GM12878 (cell line): ENCODE data around the gene CACNA2D3.

ENCODE experiments used
- EED ChIP-seq: sonication (generic); IDR thresholded peaks from 2 replicates; pipeline ENCODE4 v1.6.1; 2016; ENCODE audit warnings: antibody characterized with exemption, low read depth
- EP300 ChIP-seq, 2 experiments: fragments of 150-350 bp in 1 of 2; IDR thresholded peaks; 2 replicates each; pipeline ENCODE4 v1.6.1; 2011 to 2012; ENCODE audit warnings: low read depth in 2 of 2, low read length in 2 of 2, borderline replicate concordance in 1 of 2, improper control_type of control experiment in 1 of 2, inconsistent platforms in 1 of 2; ENCODE audit not compliant: control insufficient read depth in 1 of 2
- GABPA ChIP-seq: IDR thresholded peaks from 2 replicates; pipeline ENCODE4 v1.6.1; 2014; ENCODE audit warnings: antibody characterized with exemption, low read depth, mild to moderate bottlenecking, inconsistent platforms
- KDM1A ChIP-seq: fragments of 200-600 bp; sonication (generic); IDR thresholded peaks from 2 replicates; pipeline ENCODE4 v1.6.1; 2016; ENCODE audit warnings: borderline replicate concordance
- POLR2AphosphoS5 ChIP-seq: IDR thresholded peaks from 2 replicates; pipeline ENCODE4 v1.6.1; 2011; ENCODE audit warnings: mild to moderate bottlenecking, low read length, inconsistent platforms
- REST ChIP-seq: IDR thresholded peaks from 2 replicates; pipeline ENCODE4 v1.6.1; 2012; ENCODE audit warnings: mild to moderate bottlenecking, low read depth, low read length
- RFX5 ChIP-seq: IDR thresholded peaks from 2 replicates; pipeline ENCODE4 v1.6.1; 2011; ENCODE audit warnings: low read depth, low read length, improper control_type of control experiment
- SRF ChIP-seq, 2 experiments: IDR thresholded peaks; 2 replicates each; pipeline ENCODE4 v1.6.1; 2011; ENCODE audit warnings: low read depth in 2 of 2, low read length in 2 of 2, mild to moderate bottlenecking in 1 of 2, moderate library complexity in 1 of 2
- TAF1 ChIP-seq: IDR thresholded peaks from 2 replicates; pipeline ENCODE4 v1.6.1; 2011; ENCODE audit warnings: mild to moderate bottlenecking, low read depth, low read length, borderline replicate concordance
- TF ChIP-seq, protein P1 (sequence below), 3 experiments: IDR thresholded peaks in 2 of 3; conservative IDR thresholded peaks in 1 of 3; 2 replicates each; pipeline ENCODE4 v1.5.1; 2011; ENCODE audit warnings: low read depth in 3 of 3, low read length in 3 of 3, mild to moderate bottlenecking in 3 of 3, control low read depth in 2 of 3, moderate library complexity in 2 of 3, inconsistent platforms in 1 of 3, mixed read lengths in 1 of 3; ENCODE audit not compliant: control insufficient read depth in 2 of 3, insufficient read depth in 1 of 3; ENCODE audit errors: extremely low read depth in 1 of 3
- TF ChIP-seq, protein P2 (sequence below): fragments of 450-650 bp; IDR thresholded peaks from 2 replicates; pipeline ENCODE4 v1.6.1; 2017; ENCODE audit warnings: mild to moderate bottlenecking, moderate library complexity
- TF ChIP-seq, protein P3 (sequence below): IDR thresholded peaks from 2 replicates; pipeline ENCODE4 v1.6.1; 2012; ENCODE audit warnings: low read depth, low read length, improper control_type of control experiment

DNA sequence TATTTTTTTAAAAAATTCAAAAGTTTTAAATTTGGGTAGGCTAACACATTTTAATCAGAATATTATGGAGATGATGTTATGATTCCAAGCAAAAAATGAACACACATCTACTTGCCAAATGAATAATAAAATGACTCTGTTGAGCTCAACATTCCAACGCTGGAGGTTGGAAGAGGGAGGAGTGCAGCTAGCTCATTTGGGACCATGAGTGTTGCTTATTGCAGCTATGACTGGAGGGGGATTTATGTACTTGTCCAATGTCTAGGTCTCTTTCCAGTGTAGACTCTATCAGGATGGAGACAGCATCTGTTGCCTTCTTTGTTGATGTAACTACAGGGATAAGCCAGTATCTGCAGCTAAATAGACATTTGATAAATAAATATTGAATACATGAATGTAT is 310.6 kb downstream of the CACNA2D3 start:
- TF ChIP-seq RFX5 (no peak), EP300 (IDR thresholded peaks at IDR 0.05; ENCODE audit: borderline replicate concordance in 1 of 2, control insufficient read depth in 1 of 2, low read depth in 2 of 2, low read length in 2 of 2) (no peak), REST (no peak), TAF1 (no peak), POLR2AphosphoS5 (no peak), KDM1A (no peak), GABPA (no peak), SRF (IDR thresholded peaks at IDR 0.05; ENCODE audit: low read depth in 2 of 2, low read length in 2 of 2) (no peak), EED (no peak)
- TF ChIP-seq, protein P1, sequence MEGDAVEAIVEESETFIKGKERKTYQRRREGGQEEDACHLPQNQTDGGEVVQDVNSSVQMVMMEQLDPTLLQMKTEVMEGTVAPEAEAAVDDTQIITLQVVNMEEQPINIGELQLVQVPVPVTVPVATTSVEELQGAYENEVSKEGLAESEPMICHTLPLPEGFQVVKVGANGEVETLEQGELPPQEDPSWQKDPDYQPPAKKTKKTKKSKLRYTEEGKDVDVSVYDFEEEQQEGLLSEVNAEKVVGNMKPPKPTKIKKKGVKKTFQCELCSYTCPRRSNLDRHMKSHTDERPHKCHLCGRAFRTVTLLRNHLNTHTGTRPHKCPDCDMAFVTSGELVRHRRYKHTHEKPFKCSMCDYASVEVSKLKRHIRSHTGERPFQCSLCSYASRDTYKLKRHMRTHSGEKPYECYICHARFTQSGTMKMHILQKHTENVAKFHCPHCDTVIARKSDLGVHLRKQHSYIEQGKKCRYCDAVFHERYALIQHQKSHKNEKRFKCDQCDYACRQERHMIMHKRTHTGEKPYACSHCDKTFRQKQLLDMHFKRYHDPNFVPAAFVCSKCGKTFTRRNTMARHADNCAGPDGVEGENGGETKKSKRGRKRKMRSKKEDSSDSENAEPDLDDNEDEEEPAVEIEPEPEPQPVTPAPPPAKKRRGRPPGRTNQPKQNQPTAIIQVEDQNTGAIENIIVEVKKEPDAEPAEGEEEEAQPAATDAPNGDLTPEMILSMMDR (IDR thresholded peaks at IDR 0.05 in 2 of 3, conservative IDR thresholded peaks at IDR 0.05 in 1 of 3; ENCODE audit: control insufficient read depth in 2 of 3, extremely low read depth in 1 of 3, insufficient read depth in 1 of 3, low read depth in 3 of 3, low read length in 3 of 3): no peak
- TF ChIP-seq, protein P2, sequence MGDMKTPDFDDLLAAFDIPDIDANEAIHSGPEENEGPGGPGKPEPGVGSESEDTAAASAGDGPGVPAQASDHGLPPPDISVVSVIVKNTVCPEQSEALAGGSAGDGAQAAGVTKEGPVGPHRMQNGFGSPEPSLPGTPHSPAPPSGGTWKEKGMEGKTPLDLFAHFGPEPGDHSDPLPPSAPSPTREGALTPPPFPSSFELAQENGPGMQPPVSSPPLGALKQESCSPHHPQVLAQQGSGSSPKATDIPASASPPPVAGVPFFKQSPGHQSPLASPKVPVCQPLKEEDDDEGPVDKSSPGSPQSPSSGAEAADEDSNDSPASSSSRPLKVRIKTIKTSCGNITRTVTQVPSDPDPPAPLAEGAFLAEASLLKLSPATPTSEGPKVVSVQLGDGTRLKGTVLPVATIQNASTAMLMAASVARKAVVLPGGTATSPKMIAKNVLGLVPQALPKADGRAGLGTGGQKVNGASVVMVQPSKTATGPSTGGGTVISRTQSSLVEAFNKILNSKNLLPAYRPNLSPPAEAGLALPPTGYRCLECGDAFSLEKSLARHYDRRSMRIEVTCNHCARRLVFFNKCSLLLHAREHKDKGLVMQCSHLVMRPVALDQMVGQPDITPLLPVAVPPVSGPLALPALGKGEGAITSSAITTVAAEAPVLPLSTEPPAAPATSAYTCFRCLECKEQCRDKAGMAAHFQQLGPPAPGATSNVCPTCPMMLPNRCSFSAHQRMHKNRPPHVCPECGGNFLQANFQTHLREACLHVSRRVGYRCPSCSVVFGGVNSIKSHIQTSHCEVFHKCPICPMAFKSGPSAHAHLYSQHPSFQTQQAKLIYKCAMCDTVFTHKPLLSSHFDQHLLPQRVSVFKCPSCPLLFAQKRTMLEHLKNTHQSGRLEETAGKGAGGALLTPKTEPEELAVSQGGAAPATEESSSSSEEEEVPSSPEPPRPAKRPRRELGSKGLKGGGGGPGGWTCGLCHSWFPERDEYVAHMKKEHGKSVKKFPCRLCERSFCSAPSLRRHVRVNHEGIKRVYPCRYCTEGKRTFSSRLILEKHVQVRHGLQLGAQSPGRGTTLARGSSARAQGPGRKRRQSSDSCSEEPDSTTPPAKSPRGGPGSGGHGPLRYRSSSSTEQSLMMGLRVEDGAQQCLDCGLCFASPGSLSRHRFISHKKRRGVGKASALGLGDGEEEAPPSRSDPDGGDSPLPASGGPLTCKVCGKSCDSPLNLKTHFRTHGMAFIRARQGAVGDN: no peak
- TF ChIP-seq, protein P3, sequence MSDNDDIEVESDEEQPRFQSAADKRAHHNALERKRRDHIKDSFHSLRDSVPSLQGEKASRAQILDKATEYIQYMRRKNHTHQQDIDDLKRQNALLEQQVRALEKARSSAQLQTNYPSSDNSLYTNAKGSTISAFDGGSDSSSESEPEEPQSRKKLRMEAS: no peak
